ENCODE measurements around the gene ZNF41.
"Not testable (repeated sequence)": the region's sequence is repeated elsewhere in the genome, so short reads cannot be mapped to it uniquely, and the experiment has no call there.

- TF ChIP-seq, protein P1, sequence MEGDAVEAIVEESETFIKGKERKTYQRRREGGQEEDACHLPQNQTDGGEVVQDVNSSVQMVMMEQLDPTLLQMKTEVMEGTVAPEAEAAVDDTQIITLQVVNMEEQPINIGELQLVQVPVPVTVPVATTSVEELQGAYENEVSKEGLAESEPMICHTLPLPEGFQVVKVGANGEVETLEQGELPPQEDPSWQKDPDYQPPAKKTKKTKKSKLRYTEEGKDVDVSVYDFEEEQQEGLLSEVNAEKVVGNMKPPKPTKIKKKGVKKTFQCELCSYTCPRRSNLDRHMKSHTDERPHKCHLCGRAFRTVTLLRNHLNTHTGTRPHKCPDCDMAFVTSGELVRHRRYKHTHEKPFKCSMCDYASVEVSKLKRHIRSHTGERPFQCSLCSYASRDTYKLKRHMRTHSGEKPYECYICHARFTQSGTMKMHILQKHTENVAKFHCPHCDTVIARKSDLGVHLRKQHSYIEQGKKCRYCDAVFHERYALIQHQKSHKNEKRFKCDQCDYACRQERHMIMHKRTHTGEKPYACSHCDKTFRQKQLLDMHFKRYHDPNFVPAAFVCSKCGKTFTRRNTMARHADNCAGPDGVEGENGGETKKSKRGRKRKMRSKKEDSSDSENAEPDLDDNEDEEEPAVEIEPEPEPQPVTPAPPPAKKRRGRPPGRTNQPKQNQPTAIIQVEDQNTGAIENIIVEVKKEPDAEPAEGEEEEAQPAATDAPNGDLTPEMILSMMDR (IDR thresholded peaks at IDR 0.05) = not testable (repeated sequence)
- not testable (repeated sequence) for TF ChIP-seq POLR2A (IDR thresholded peaks at IDR 0.05); POLR2AphosphoS5 (IDR thresholded peaks at IDR 0.05; ENCODE audit: insufficient read depth in 1 of 2, low read depth in 1 of 2)
These were observed 9.1 kb upstream of the ZNF41 start for GRCh38 chrX:47492133-47492532.

Data from vagina (tissue), 2 donors.